Posterior cingulate gyrus (tissue), 11 donors: ENCODE results near the gene UQCRQ.

Experiments used
- DNase-seq, 10 donors: peaks; one replicate each; pipeline versions ENCODE4 v3.0.0 to v3.0.0-alpha.2; 2020 to 2021; ENCODE audit warnings: mixed read lengths in 3 of 10
- intact Hi-C: fragments of 100-400 bp; cut with DNase I; formaldehyde crosslinking; loops from one replicate; pipeline ENCODE4 v1.15.1; 2023

Gene UQCRQ

DNA sequence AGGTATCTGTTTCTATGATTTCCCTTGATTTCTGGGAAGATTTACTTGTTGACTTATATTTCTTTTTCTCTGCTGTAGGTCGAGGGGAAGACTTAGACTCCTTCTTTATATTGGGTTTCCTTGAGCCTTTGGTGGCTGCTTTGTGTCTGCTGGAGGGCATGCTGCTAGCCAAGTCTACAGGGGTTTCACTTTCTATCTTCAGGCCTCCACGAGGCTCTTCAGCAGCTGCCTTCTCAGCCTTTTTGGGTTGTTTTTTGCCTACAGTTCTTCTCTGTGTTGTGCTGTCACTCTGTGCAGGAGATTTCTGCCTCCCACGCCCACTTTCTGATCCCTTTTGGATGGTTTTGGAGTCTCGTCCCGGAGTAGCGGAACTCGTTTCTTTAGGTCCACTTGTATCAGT, 30.2 kb downstream of the UQCRQ start:
- intact Hi-C loops, result no loop called here
- peak in 1 of 10 donors; percentile 12 for DNase-seq

DNA sequence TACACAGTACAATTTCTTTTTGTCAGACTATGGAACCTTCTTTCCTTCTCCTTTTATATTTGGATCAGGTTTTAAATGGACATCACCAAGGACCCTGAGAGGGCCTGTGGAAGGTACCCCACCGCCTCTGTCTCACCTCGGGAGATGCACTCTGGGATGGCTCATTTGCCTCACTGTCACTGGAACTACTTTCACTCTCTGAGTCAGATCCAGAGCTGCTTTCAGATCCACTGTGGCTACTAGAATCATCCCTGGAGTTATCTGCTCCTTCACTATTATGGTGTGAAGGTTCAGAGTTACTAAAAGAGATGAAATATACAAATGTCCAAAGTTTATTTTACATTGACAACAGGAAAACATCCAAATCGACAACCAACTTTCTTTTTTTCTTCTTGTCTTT, 31.7 kb downstream of the UQCRQ start:
- no peak for DNase-seq
- intact Hi-C loops, result no loop called here

DNA sequence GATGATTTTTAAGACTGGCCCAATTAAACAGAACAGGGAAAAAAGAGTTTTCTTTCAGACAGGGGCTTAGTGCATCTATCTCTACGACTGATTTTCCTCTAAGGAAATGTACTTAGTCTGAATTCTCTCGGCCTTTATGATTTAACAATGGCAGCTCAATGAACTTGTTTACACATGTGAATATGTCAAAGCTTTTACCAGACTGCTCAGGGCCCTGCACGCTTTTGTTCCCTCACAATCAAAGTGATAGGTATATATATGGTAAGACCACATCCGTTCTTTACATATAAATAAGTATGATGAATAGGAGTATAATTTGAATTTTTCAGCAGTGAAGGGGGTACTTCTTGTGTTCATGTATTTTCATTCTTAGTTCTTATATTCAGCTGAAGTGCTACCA, 34.6 kb downstream of the UQCRQ start:
- intact Hi-C loops, result no loop called here

DNA sequence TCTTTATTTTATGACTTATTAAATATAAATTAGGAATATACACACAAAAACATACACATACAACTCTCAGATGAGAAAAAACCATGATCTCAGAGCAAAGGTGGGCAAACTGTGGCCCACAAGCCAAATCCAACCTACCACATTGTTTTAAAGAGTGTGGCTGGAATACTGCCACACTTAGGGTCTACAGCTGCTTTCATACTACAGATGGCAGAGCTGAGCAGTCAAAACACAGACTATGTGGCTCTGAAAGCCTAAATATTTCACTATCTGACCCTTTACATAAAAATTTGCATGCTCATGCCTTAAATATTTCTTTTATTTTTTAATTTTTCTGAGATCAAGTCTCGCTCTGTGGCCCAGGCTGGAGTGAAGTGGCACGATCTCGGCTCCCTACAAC, 35.3 kb downstream of the UQCRQ start:
- intact Hi-C loops, result no loop called here

More for the DNA sequence above, 34.6 kb downstream of the UQCRQ start:
- DNase-seq, result no peak

DNA sequence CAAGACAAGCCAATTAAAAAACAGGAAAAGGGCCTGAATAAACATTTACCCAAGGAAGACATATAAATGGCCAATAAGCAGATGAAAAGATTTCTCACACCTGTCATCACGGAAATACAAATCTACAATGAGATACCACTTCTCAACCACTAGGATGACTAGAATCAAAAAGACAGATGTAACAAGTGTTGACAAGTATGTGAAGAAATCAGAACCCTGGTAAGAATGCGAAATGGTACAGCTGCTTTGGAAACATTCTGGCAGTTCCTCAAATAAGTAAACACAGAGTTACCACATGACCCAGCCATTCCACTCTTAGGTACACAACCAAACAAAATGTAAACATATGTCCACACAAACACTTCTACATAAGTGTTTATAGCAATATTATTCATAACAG, 39.5 kb downstream of the UQCRQ start:
- DNase-seq, result no peak
- intact Hi-C loops, result no loop called here

More for the DNA sequence above, 35.3 kb downstream of the UQCRQ start:
- no peak for DNase-seq

DNA sequence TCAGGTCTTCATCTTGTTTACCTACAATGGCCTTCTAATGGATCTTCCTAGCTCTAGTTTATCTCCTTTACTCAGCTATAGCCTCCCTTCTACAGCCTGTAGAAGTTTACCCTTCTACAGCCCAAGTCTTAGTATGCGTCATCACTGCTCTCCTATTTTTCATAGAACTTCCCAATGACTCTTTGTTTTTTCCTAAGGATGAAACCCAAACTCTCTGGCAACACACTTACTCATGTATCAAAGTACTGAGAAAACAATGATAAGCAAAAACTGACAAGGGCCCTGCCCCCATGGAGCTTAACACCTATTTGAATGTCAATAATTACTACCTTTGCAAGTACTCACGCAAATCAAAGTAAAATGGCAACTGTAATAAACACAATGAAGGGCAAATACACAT, 40.7 kb downstream of the UQCRQ start:
- DNase-seq, result no peak
- intact Hi-C loops, result no loop called here

DNA sequence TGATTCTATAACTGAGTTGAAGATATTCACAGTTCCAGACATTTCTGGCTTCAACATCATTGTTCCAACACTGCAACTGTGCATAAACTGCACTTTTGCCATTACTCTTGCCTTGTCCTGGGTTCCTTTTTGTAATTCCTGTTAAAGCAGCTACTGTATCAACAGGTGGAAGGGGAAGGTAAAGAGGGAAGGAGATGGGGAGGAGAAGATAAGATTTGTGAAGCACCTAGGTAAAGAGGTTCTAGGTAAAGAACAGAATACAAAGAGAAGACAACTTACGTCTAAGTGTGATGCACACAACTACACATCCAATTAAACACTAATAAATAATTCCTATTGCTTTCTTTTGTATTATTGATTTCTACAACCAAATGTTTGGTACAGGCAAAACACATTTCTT, 43.3 kb downstream of the UQCRQ start:
- intact Hi-C loops, result no loop called here
- no peak for DNase-seq

DNA sequence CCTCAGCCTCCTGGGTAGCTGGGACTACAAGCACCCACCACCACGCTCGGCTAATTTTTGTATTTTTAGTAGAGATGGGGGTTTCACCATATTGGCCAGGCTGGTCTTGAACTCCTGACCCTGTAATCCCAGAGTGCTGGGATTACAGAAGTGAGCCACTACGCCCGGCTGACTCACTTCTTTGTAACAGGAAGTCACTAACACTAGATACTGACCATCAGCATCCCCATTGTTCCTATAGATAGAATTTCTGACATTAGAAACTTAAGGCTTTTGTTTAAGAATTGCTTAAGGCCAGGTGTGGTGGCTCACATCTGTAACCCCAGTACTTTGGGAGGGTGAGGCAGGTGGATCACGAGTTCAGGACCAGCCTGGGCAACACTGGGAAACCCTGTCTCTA, 49.2 kb downstream of the UQCRQ start:
- intact Hi-C loops, result no loop called here

DNA sequence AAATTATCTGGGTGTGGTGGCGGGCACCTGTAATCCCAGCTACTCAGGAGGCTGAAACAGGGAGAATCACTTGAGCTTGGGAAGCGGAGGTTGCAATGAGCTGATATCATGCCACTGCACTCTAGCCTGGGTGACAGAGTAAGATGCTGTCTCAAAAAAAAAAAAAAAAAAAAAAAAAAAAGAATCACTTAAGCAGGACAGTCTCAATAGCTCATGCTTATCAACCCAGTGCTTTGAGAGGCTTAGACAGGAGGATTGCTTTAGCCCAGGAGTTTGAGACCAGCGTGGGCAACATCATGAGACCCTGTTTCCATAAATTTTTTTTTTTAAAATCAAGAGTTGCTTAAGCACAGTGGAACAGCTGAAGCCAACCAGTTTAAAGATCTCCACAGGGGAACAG, 49.6 kb downstream of the UQCRQ start:
- no peak for DNase-seq
- intact Hi-C loops, result no loop called here

More for the DNA sequence above, 49.2 kb downstream of the UQCRQ start:
- DNase-seq, result no peak
